Kidney tubule cell (primary cell): Measurements from ENCODE around the gene FOXJ1.

Source experiments
- DNase-seq: peaks from one replicate; pipeline ENCODE4 v3.0.0-alpha.2; 2018; ENCODE audit warnings: low spot score

The FOXJ1 gene

GRCh38 chr17:76123749-76124581 is 17.1 kb downstream of the FOXJ1 start:
- no peak for DNase-seq

- no peak for DNase-seq
These were observed 17.9 kb downstream of the FOXJ1 start for GRCh38 chr17:76123191-76123499.

GRCh38 chr17:76122431-76123190 is 18.4 kb downstream of the FOXJ1 start:
- no peak for DNase-seq

- DNase-seq, result no peak
These were observed 19.1 kb downstream of the FOXJ1 start for GRCh38 chr17:76121932-76122430.

- DNase-seq, result no peak
These were observed 20.4 kb downstream of the FOXJ1 start for GRCh38 chr17:76120658-76121008.

GRCh38 chr17:76119409-76120371 is 21.4 kb downstream of the FOXJ1 start:
- DNase-seq, result no peak

- no peak for DNase-seq
These were observed 25.8 kb downstream of the FOXJ1 start for GRCh38 chr17:76115138-76115754.

GRCh38 chr17:76111956-76112355 is 29.1 kb downstream of the FOXJ1 start:
- DNase-seq, result peak; percentile 21

- no peak for DNase-seq
These were observed 33.5 kb downstream of the FOXJ1 start for GRCh38 chr17:76107509-76107908.

GRCh38 chr17:76106703-76107102 is 34.3 kb downstream of the FOXJ1 start:
- DNase-seq, result no peak

GRCh38 chr17:76104896-76105231 is 36.2 kb downstream of the FOXJ1 start:
- DNase-seq, result no peak

- DNase-seq, result no peak
These were observed 36.7 kb downstream of the FOXJ1 start for GRCh38 chr17:76104140-76104895.

- peak; percentile 92 for DNase-seq
These were observed 37.5 kb downstream of the FOXJ1 start, which contains the start of gene EXOC7 for GRCh38 chr17:76103274-76104139. Gene EXOC7, minus strand, starts transcription at chr17:76103787. Its CDS starts 95 bp downstream, at chr17:76103692.

GRCh38 chr17:76102944-76103273 is 38.1 kb downstream of the FOXJ1 start:
- no peak for DNase-seq

GRCh38 chr17:76097716-76098295 is 43.2 kb downstream of the FOXJ1 start:
- no peak for DNase-seq

GRCh38 chr17:76095943-76096342 is 45.1 kb downstream of the FOXJ1 start:
- no peak for DNase-seq

GRCh38 chr17:76094046-76094445 is 47.0 kb downstream of the FOXJ1 start:
- DNase-seq, result no peak

- DNase-seq, result no peak
These were observed 48.3 kb downstream of the FOXJ1 start for GRCh38 chr17:76092526-76093413.
